Measurements from ENCODE around the gene LNP1.
A peak's percentile ranks its signal among the peaks of the same experiment; 100 is the strongest.
"Not testable (repeated sequence)": the region's sequence is repeated elsewhere in the genome, so short reads cannot be mapped to it uniquely, and the experiment has no call there.

The LNP1 gene

GRCh38 chr3:100400780-100401673 lies at the start of gene LNP1, which contains the start of gene TOMM70:
LNP1 (plus strand) TSS chr3:100401539; CDS start chr3:100429730, 28,191 bp downstream.
TOMM70 (minus strand) TSS chr3:100401089; CDS start chr3:100400949, 140 bp downstream.
- DNase-seq, result peak; percentile 94

GRCh38 chr3:100351770-100352169 lies 49.6 kb upstream of the LNP1 start:
- DNase-seq, result not testable (repeated sequence)

GRCh38 chr3:100352296-100353231 lies 48.8 kb upstream of the LNP1 start:
- DNase-seq, result no peak

- DNase-seq, result no peak
These were observed 46.5 kb upstream of the LNP1 start for GRCh38 chr3:100354850-100355249.

- DNase-seq, result no peak
These were observed 42.9 kb upstream of the LNP1 start for GRCh38 chr3:100358413-100358812.

GRCh38 chr3:100359035-100359434 lies 42.3 kb upstream of the LNP1 start:
- no peak for DNase-seq

GRCh38 chr3:100360757-100361496 lies 40.4 kb upstream of the LNP1 start:
- DNase-seq, result no peak

- DNase-seq, result no peak
These were observed 39.4 kb upstream of the LNP1 start for GRCh38 chr3:100361897-100362296.

- no peak for DNase-seq
These were observed 36.9 kb upstream of the LNP1 start for GRCh38 chr3:100364421-100364820.

- DNase-seq, result no peak
These were observed 34.9 kb upstream of the LNP1 start for GRCh38 chr3:100366424-100366823.

GRCh38 chr3:100368441-100368840 lies 32.9 kb upstream of the LNP1 start:
- no peak for DNase-seq

GRCh38 chr3:100370756-100371155 lies 30.6 kb upstream of the LNP1 start:
- no peak for DNase-seq

GRCh38 chr3:100374521-100374920 lies 26.8 kb upstream of the LNP1 start:
- no peak for DNase-seq

- DNase-seq, result no peak
These were observed 25.0 kb upstream of the LNP1 start for GRCh38 chr3:100376301-100376700.

- DNase-seq, result no peak
These were observed 16.4 kb upstream of the LNP1 start for GRCh38 chr3:100384733-100385525.

- DNase-seq, result no peak
These were observed 14.8 kb upstream of the LNP1 start for GRCh38 chr3:100386437-100387074.

GRCh38 chr3:100389025-100389424 lies 12.3 kb upstream of the LNP1 start:
- DNase-seq, result no peak

GRCh38 chr3:100395679-100396431 lies 5.5 kb upstream of the LNP1 start:
- DNase-seq, result no peak

- DNase-seq, result no peak
These were observed 4.4 kb upstream of the LNP1 start for GRCh38 chr3:100396967-100397366.

- DNase-seq, result no peak
These were observed 1.8 kb upstream of the LNP1 start for GRCh38 chr3:100399341-100400071.
